GM19395 (cell line): ENCODE results near the gene TXNRD2.
"Not testable (repeated sequence)": the region's sequence is repeated elsewhere in the genome, so short reads cannot be mapped to it uniquely, and the experiment has no call there.

ENCODE experiments used
- ATAC-seq: cut with Tn5 transposase; IDR thresholded peaks from one replicate; pipeline ENCODE4 v1.9.1; 2021; ENCODE audit warnings: mild to moderate bottlenecking, moderate library complexity; ENCODE audit not compliant: unreplicated experiment

Gene TXNRD2

DNA sequence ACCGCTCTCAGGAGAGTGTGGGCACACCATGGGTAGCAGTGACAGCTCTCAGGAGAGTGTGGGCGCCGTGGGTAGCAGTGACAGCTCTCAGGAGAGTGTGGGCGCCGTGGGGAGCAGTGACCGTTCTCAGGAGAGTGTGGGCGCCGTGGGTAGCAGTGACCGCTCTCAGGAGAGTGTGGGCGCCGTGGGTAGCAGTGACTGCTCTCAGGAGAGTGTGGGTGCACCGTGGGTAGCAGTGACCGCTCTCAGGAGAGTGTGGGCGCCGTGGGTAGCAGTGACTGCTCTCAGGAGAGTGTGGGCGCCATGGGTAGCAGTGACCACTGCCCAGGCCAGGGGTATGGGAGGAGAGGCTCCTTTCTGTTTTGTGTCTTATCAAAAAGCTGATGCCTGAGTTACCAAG is 33.7 kb downstream of the TXNRD2 start:
- ATAC-seq, result not testable (repeated sequence)

DNA sequence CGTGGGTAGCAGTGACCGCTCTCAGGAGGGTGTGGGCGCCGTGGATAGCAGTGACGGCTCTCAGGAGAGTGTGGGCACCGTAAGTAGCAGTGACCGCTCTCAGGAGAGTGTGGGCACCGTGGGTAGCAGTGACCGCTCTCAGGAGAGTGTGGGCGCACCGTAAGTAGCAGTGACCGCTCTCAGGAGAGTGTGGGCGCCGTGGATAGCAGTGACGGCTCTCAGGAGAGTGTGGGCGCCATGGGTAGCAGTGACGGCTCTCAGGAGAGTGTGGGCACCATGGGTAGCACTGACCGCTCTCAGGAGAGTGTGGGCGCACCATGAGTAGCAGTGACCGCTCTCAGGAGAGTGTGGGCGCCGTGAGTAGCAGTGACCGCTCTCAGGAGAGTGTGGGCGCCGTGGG is 34.8 kb downstream of the TXNRD2 start:
- not testable (repeated sequence) for ATAC-seq

DNA sequence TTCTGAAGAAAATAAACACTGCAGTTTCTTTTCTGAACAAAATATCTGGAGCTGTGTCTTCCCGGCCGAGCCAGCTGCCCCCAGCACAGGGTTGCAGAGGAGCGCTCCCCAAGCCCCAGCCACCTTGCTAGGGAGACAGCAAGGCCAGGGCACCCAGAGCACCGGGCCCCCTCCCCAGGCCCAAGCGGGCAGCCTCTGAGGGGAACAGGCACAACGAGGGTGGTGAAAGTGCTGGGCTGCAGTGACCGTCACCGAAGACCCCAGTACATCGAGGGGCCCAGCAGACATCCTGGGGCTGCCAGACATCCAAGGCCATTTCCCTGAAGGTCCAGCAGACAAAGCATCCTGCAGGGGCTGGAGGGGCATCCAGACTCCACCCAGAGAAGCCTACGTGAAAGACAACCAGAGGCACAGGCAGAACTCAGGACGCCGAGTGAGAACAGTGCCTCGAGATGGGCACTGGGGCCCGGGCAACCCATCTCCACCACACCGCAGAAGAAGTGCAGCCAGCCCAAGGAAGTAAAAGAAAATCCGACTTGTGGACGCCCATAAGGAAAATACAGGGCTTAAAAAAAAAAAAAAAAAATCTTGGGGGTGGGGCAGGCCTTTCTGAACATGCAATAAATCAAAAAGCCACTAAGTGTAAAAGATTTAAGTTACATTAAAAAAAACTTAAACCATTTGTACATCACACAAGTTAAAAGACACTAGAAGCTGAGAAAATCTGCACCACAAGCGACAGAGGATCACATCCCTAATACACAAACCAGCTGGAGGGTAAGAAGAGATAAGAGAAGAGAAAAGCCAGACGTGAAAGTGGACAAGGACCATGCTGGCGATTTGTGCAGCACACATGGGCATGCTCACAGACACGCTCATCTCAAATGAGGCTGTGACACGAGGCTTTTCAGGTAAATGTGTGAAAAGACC is 36.0 kb downstream of the TXNRD2 start:
- no peak for ATAC-seq

DNA sequence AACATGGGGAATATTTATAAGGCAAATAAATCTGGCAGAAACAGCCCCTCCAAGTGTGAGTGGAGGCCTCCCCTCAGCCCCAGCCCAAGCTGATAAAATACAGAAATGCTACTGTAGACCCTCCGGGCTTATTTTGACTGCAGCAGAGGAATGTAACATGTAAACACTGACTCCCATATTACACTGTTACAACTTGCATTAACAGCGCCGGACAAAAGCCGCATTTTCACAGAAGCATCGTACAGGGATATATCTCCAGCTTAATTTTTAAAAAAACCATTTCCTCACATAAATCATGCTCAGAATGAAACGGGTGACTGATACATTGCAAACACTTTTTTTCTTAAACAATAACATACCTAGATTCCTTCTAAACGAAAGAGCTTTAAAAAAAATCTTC is 36.7 kb downstream of the TXNRD2 start:
- ATAC-seq, result no peak

DNA sequence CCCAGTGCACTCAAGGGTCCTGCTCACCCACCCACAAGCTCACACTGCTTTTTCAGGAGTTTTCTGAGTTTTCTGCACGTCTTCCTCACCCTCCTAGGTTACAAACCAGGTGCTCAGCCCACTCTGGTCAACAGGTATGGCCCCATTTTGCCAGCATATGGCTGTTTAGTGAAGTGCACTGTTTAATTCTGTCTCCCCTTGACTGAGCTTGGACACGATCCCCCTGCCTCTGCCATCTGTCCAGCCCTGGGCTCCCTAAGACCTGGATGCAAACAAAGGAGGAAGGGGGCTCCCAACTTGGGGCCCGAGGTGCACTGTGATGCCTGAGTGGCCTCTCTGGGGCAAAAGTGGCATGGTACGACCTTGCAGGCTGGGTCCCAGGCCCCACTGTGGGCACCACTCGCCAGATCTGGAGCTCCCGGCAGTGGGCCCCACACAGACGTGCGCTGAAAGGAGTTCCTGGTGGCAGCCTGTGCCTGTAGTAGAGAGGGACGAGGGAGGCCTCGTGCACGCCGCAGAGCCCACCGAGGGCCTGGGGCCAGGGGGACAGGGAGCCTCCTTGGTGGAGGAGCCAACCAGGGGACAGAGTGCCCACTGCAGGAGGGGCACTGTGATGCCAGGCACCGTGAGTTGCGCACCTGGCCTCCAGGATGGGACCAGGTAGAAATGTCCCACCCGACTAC is 37.3 kb downstream of the TXNRD2 start:
- ATAC-seq, result no peak

DNA sequence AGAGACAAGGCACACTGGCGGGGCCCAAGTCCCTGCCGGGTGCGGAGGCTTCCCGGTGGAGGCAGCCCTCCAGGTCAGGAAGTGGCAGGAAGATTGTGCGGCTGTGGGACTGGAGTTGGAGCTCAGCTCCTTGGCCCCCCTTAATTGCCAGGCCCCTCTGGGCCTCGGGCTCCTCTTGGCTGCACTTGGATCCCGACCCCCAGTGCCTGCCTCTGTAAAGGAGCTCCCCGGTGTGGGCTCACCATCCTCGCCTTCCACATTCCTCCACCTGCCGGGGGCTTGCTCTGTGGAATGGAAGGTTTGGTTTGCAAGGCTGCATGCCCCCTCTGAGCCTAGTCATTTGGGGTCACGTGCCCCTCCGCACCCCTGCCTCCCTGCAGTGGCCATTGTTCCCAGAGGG is 38.1 kb downstream of the TXNRD2 start:
- ATAC-seq, result no peak

DNA sequence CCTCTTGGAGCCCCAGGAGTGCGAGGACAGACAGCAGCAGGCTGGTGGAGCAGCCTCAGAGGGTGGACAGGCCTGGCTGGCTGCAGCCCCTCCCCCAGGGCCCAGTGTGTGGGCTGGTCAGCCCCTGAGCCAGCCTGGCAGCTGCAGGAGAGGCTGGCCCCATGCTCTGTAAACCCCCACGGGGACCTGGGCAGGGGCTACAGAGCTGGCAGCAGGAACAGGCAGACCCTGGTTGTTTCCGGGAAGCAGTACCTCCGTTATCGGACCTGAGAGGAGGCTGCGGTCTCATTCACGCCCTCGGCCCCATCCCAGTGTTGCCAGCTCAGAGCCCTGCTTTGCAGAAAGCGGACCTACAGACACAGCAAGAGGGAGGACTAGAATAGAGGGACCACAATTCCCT is 38.6 kb downstream of the TXNRD2 start:
- no peak for ATAC-seq

DNA sequence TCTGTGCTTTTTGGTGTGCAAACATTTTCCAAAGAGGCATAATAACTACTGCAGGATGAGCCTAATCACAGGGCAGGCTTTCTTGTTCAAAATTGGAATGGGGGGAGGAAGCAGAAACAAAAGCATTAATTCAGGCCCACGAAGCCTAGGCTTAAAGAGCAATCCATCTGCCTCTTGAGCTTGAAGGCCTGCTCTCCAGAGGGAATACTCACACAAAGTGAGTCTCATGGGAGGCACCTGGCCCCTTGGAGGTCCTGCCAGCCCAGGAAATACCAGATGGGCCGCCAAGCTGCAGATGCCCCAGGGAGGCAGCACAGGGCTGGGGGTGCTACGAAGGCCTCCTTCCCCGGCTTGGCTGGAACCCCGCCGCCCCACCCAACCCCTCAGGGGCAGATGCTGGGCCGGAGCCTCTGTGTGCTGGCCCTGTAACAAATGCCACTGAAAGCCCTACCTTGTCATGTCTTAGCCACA is 39.3 kb downstream of the TXNRD2 start:
- ATAC-seq, result no peak

DNA sequence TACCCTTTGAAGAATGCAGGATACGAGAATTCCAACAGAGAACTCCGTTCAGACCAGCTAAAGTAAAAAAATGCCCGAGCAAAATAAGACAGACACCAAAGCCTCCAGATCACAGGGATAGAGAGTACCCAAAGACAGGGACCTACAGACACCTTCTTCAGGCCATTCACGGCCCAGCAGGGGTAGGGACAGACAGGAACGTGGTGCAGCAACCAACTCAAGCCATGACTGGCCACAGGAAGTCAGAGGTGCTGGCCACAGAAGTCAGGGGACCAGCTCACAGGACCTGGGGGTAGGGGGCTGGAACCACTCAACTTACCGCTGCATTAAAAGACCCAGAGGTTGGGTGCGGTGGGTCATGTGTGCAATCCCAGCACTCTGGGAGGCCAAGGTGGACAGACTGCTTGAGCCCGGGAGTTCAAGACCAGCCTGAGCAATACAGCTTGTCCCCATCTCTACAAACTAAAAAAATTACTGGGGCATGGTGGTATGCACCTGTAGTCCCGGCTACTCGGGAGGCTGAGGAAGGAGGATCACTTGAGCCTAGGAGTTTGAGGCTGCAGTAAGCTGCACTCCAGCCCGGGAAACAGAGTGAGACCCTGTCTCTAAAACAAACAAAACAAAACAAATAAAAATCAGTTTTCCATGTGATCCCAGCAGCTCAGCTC is 39.9 kb downstream of the TXNRD2 start:
- no peak for ATAC-seq

DNA sequence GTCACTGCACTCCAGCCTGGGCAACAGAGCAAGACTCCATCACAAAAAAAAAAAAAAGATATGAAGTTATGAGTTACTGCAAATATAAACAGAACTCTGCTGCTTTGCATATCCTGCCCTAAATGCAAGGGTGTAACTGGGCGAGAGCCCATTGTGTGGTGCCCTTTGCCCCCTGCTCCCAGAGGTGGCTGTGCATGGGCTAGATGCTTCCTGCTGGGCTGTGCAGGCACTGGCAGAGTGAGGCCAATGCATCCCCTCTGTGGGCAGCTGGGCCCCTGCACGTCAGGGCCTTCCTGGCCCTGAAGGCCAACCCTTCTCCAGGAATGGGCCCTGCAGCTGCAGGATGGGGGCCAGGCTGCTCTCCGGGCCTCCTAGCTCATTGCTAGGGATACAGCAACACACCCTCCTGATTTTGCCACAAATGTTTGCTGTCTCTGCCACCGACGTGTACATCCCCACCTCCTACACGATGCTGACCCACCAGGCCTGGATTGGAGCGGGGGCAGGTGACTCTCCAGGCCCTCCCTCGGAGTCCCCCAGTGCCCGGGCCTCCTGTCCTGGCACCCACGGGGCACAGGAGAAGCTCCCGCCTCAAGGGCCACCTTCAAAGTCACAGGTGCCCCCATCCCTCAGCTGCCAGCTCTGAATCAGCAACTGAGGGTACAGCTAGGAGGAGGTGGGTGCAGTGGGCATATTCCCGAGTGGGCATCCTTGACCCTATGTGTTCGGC is 40.7 kb downstream of the TXNRD2 start:
- no peak for ATAC-seq

DNA sequence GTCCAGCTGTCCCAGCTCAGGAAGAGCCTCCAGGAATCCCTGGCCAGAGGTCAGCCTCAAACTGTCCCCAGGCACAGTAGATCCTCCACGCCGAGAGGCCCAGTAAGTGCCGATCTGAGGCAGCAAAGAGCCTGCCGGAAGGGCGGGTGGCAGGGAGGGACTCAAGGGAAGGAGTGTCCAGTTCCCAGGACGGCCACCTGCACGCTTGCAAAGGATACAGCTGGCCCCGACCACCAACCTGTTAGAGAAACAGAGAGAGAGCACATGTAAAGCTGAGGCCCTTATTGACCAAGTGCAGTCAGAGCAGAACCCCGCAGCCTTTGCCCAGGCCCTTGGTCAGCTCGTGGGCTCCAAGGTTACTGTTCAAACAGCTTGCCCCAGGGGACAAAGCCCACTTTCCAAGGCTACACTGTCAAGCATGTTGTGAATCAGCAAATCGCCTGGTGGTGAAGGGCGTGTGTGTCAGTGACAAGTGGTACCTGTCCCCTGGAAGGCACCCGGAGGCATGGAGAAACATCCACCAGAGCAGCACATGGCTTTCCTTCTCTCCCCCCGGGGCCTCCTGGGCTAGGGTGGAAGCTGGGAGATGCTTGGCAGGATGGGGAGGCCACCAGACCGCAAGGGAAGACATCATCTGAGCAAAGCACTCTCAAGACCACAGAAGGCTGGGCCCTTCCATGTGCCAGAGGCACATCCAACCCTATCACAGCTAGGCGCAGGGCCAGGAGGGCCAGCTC is 42.6 kb downstream of the TXNRD2 start:
- no peak for ATAC-seq

DNA sequence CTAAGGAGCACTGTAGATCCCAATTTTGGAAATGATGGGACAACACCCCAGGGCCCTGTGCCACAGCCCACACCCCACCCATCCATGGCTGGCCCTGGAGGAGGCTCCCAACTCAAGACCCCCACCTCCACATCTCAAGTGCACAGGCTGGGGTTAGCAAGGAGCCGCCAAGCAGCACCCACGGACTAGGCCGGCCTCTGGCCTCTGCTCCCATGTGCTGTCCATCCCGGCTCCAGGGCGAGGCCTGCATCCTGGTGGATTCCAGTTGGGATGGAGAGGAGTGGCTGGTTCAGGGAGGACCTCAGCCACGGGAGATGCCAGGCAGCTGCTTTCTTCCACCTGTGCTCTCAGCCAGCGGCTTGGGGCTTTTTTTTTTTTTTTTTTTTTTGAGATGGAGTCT is 43.5 kb downstream of the TXNRD2 start:
- no peak for ATAC-seq

DNA sequence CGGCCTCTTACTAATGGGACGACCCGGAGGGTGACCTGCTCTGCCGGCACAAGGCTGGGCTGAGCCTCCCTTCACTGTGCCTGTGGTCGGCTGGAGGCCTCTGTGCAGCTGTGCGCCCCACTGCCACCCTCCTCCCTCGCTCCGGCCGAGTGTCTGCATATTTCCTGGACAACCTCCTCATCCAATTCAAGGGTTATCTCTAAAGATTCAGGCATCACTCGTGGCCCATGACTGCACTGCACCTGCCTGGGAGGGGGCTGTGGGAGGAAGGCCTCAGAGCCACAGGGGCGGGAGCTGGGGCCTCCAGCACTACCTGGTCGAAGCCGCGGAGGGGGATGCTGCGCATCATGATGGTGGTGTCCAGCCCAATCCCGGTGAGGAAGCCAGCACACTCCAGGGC is 43.9 kb downstream of the TXNRD2 start:
- ATAC-seq, result no peak

DNA sequence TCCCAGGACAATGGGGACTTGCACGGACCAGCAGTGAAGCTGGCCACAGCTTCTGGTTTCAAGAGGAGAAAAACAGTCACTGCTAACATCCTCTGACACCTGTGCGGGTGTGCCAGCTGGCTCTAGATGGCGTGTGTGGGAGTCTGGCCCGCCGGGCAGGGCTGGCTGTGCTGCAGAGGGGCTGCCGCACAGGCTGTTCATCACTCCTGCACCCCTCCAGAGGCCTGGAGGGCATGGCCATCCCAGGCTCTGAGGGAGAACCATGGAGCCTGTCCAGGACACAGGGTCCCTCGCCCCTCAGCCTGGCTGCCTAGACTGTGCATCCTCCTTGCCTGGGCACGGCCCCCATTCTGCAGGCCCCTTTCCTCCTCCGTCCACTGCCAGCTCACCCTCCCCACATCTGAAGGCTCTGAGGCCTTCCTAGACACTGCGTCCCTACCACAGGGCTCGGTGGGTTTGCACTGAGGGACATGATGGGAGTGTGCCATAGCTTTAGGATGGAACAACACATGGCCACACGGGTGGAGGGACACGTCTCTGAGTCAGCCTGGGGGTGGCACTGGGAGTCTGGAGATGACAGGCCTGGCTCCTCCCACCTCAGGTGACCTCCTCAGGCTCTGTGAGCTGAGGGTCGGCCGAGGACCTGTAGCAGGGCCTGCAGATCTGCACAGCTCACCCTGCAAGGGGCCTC is 44.8 kb downstream of the TXNRD2 start:
- no peak for ATAC-seq

DNA sequence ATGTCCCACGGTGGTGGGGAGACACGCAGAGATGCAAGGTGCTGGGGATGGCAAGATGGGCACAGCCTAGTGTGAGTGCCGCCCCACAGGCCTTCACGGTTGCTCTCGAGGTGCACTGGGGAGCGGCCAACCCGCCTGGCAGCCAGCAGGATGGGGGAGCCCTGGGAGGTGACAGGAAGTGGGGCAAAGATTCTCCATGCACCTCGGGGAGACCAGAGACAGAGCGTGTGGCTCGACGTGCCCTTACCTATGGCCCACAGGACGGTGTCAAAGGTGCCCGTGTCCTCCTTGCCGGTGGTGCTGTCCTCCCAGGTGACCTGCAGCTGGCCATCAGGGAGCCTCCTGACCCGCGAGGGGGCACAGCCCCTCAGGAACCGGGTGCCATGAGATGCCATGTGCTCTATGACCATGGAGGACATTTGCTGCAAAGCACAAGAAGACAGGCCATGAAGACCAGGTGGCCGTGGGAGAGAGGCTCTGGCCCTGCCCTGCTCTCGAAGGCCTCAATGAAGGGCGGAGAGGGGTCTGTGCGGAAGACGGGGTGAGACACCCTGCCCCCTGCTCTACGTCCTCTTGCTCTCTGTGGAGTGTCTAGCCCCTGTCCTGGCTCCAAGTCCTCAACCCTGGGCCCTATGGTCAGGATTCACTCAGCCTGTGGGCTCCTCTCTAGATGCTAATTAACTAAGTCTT is 46.3 kb downstream of the TXNRD2 start:
- no peak for ATAC-seq

DNA sequence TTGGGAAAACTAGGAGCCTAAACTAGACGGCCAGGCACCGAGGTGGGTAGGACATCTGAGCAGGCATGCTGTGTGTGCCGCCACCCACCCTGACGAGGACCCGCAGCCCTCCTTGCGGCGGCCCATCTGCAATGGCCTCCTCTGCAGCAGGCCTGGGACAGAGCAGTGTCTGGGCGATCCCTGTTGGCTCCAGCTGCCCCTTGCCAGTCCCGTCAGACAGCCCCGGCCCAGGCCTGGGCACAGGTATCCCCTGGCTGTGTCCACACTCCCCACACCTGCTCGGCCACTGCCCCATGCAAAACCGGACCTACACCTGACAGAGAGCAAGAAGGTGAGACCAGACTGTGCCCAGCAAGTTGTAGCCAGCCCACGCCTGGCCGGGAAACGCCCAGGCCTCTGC is 48.3 kb downstream of the TXNRD2 start:
- ATAC-seq, result no peak

DNA sequence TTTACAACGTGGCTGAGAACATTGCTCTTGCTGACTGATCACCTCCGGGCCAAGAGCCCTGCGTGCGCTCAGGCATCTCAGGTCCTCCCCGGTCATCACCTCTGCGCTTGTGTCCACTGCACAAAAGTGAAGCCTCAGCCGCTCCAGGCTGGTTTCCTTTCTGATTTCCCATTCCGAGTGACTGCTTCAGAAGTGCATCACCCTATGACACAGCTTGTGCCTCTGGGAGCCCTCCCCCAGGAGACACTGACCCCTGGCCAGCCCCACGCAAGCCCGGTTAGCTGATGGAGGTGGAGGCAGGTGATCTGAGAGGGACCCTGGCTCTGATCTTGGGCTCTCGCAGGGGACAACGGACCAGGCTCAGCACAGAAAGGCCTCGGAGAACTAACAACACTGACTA is 48.7 kb downstream of the TXNRD2 start:
- no peak for ATAC-seq

DNA sequence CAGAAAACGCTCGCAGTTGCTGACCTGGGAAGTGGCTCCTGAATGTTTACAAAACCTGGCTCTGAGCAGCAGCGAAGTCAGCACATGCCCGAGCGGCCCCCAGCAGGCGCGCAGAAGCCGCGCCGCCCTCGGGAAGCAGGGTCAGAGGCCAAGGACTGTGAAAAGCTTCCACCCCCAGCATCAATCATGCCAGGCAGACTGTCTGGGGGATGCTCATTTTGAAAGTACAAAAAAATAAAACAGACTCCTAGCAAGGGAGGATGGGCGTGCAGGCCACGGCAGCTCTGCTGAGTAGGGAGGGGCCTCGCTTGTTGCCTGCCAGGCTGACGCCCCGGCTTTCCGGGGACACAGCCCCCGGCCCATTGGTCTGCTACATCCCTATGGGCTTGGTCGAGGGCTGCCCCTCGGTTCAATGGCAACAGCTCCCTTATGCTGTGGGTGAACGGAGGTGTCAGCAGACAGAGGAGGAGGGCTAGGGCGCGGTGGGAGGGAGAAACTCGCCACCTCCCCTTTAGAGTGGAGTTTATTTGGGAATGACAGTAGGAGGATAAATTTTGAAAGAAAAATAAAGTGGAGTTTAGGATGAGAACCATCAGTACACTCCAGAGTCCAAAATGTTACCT is 49.2 kb downstream of the TXNRD2 start:
- ATAC-seq, result no peak
